Stimulated activated CD4-positive, alpha-beta T cell treated with anti-CD3 and anti-CD28 coated beads, Interleukin-4, amount 100 ng/mL, for 1 hour (primary cell): Measurements from ENCODE around the gene NDUFB5.

Experiments
- DNase-seq: peaks from one replicate; pipeline ENCODE4 v3.0.0-alpha.2; 2020

NDUFB5 gene

GRCh38 chr3:179604321-179605078 is at the start of gene NDUFB5, which contains the start of gene MRPL47:
NDUFB5 (plus strand) TSS chr3:179604794; CDS start chr3:179604816, 22 bp downstream.
MRPL47 (minus strand) TSS chr3:179604638; CDS start chr3:179604624, 14 bp downstream.
- peak; percentile 89 for DNase-seq

GRCh38 chr3:179558742-179559364 is 45.7 kb upstream of the NDUFB5 start:
- peak; percentile 35 for DNase-seq

- no peak for DNase-seq
Observed at GRCh38 chr3:179560791-179561190, 43.8 kb upstream of the NDUFB5 start.

- peak; percentile 99 for DNase-seq
Observed at GRCh38 chr3:179562591-179563270, 41.9 kb upstream of the NDUFB5 start, which contains the start of gene ACTL6A. ACTL6A (plus strand) TSS chr3:179562926; CDS start chr3:179563093, 167 bp downstream.

GRCh38 chr3:179563271-179563783 is 41.3 kb upstream of the NDUFB5 start:
- peak; percentile 66 for DNase-seq

- no peak for DNase-seq
Observed at GRCh38 chr3:179565496-179565895, 39.1 kb upstream of the NDUFB5 start.

GRCh38 chr3:179580992-179581391 is 23.6 kb upstream of the NDUFB5 start:
- DNase-seq, result no peak

- no peak for DNase-seq
Observed at GRCh38 chr3:179589143-179589542, 15.5 kb upstream of the NDUFB5 start.

GRCh38 chr3:179590669-179591068 is 13.9 kb upstream of the NDUFB5 start:
- DNase-seq, result no peak

GRCh38 chr3:179591313-179591712 is 13.3 kb upstream of the NDUFB5 start:
- DNase-seq, result no peak

- DNase-seq, result no peak
Observed at GRCh38 chr3:179599531-179599930, 5.1 kb upstream of the NDUFB5 start.

GRCh38 chr3:179603321-179603720 is 1.3 kb upstream of the NDUFB5 start:
- DNase-seq, result no peak

- DNase-seq, result no peak
Observed at GRCh38 chr3:179603831-179604230, 763 bp upstream of the NDUFB5 start.

GRCh38 chr3:179606534-179607085 is 2.0 kb downstream of the NDUFB5 start:
- no peak for DNase-seq

- no peak for DNase-seq
Observed at GRCh38 chr3:179608931-179609720, 4.5 kb downstream of the NDUFB5 start.

- DNase-seq, result no peak
Observed at GRCh38 chr3:179610066-179610465, 5.5 kb downstream of the NDUFB5 start.

- DNase-seq, result no peak
Observed at GRCh38 chr3:179613807-179614206, 9.2 kb downstream of the NDUFB5 start.

GRCh38 chr3:179615458-179616173 is 11.0 kb downstream of the NDUFB5 start:
- DNase-seq, result no peak

GRCh38 chr3:179622023-179622422 is 17.4 kb downstream of the NDUFB5 start:
- DNase-seq, result no peak

- DNase-seq, result no peak
Observed at GRCh38 chr3:179624451-179624850, 19.9 kb downstream of the NDUFB5 start.

GRCh38 chr3:179630753-179631451 is 26.3 kb downstream of the NDUFB5 start:
- DNase-seq, result no peak
